ENCODE data around the gene SHCBP1L.

GRCh38 chr1:182875889-182876288 lies 77.1 kb downstream of the SHCBP1L start:
- TF ChIP-seq CTCF (IDR thresholded peaks at IDR 0.05; ENCODE audit: borderline replicate concordance, extremely low read depth, low read length, poor library complexity, severe bottlenecking), result no peak
- no peak for TF ChIP-seq EZH2 (IDR thresholded peaks at IDR 0.05; ENCODE audit: borderline replicate concordance, low read depth, low read length, severe bottlenecking)
